Stomach (tissue), 4 donors: Measurements from ENCODE around the gene GOSR1.
"Not testable (repeated sequence)": the region's sequence is repeated elsewhere in the genome, so short reads cannot be mapped to it uniquely, and the experiment has no call there.

Experiments
- POLR2AphosphoS5 ChIP-seq, 3 donors: sonication (generic); formaldehyde crosslinking; IDR thresholded peaks; one replicate each; pipeline ENCODE4 v1.6.1; 2016; ENCODE audit warnings: antibody characterized with exemption in 3 of 3
- TF ChIP-seq, protein P1 (sequence below), 7 experiments: fragments of 450-650 bp in 4 of 7; fragments of 200-600 bp in 3 of 7; sonication (generic) in 3 of 7; IDR thresholded peaks; one replicate each; pipeline ENCODE4 v1.5.1; 2016 to 2019; ENCODE audit warnings: antibody characterized with exemption in 7 of 7, control low read depth in 2 of 7, mild to moderate bottlenecking in 1 of 7

DNA sequence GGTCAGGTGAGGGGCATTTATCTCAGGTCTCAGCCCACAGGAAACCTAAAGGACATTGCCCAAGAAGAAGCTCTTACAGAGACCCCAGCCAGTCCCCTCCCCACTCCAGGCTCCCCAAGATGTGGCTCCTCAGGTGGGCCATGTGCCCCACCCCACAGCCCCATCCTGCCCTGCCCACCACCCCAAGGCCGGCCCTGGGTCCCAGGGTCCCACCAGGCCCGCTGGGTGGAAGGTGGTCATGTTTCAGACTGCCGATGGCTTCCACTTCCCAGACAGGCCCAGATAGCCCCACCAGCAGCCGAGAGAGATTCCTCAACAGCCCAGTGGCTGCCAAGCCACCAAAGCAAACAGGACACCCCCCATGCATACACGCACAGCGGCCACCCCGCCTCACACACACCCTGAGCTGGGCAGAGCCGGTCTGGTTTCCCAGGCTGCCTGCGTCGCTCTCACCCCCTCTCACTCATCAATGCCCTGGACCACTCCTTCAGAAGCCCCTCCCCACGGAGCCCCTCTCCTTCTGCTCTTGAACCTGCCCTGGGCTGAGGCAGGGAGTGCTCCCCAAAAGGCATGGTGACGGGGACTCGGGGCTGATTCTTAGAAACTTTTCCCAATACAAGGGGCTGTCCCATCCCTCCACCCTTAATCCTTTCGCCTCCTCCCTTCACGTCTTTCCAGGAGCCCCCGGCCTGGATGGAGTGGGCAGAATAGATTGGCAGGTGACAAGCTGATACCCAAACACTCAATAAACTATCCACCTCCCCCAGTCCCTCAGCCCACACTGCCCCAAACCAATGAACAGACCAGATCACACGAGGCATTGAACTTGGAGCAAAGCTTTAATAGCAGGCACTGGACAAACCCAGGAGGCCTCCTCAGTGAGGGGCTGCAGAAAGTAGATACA lies 95.7 kb downstream of the GOSR1 start:
- TF ChIP-seq, protein P1, sequence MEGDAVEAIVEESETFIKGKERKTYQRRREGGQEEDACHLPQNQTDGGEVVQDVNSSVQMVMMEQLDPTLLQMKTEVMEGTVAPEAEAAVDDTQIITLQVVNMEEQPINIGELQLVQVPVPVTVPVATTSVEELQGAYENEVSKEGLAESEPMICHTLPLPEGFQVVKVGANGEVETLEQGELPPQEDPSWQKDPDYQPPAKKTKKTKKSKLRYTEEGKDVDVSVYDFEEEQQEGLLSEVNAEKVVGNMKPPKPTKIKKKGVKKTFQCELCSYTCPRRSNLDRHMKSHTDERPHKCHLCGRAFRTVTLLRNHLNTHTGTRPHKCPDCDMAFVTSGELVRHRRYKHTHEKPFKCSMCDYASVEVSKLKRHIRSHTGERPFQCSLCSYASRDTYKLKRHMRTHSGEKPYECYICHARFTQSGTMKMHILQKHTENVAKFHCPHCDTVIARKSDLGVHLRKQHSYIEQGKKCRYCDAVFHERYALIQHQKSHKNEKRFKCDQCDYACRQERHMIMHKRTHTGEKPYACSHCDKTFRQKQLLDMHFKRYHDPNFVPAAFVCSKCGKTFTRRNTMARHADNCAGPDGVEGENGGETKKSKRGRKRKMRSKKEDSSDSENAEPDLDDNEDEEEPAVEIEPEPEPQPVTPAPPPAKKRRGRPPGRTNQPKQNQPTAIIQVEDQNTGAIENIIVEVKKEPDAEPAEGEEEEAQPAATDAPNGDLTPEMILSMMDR (IDR thresholded peaks at IDR 0.05), result not testable (repeated sequence)
- TF ChIP-seq POLR2AphosphoS5 (IDR thresholded peaks at IDR 0.05), result not testable (repeated sequence)
